SK-N-SH (cell line): Measurements from ENCODE around the gene SPATA24. TPM values are rescaled to one million over a fixed set of nuclear protein-coding genes. Genes with fewer than 3 reads are reported as not detected.

Experiments used
- CTCF ChIA-PET: fragments of 300-600, 350-600 bp; formaldehyde crosslinking; extraction: SDS; loops from one replicate; lab custom pipeline; 2021; lab: Yijun Ruan, JAX
- POLR2A ChIA-PET: fragments of 350-600 bp; sonication (Branson Sonifier 250); formaldehyde crosslinking; extraction: SDS; loops from one replicate; lab custom pipeline; 2020; ENCODE audit warnings: antibody characterized with exemption, inconsistent platforms; lab: Yijun Ruan, JAX
- DNase-seq: peaks from one replicate; pipeline ENCODE4 v3.0.0; 2012
- H2AFZ ChIP-seq: fragments of 200-600 bp; sonication (generic); 2 replicates; pipeline ENCODE4 v1.8.1; 2016; ENCODE audit warnings: antibody characterized with exemption, mild to moderate bottlenecking, low read depth
- H3F3A ChIP-seq: fragments of 200-600 bp; sonication (generic); replicated peaks from 2 replicates; pipeline ENCODE3; 2016; ENCODE audit warnings: antibody characterized with exemption, mild to moderate bottlenecking; ENCODE audit not compliant: insufficient read depth
- H3K27ac ChIP-seq, 2 experiments: fragments of 200-500 bp in 1 of 2; fragments of 200-600 bp in 1 of 2; sonication (Bioruptor generic) in 1 of 2; sonication (generic), shearing (Covaris generic) in 1 of 2; 2 replicates each; pipeline versions ENCODE4 v1.5.1 to v1.6.1; 2014 to 2016; ENCODE audit warnings: low read depth in 2 of 2, inconsistent platforms in 1 of 2, low read length in 1 of 2, mild to moderate bottlenecking in 1 of 2, mixed read lengths in 1 of 2
- H3K27me3 ChIP-seq: fragments of 200-600 bp; sonication (generic), shearing (Covaris generic); 2 replicates; pipeline ENCODE4 v1.6.1; 2016; ENCODE audit warnings: mixed run types; ENCODE audit not compliant: insufficient read depth
- H3K36me3 ChIP-seq, 2 experiments: fragments of 200-500 bp in 1 of 2; fragments of 200-600 bp in 1 of 2; sonication (Bioruptor generic) in 1 of 2; sonication (generic) in 1 of 2; replicated peaks in 1 of 2; 2 replicates each; pipeline versions ENCODE3 to v1.5.1; 2014 to 2016; ENCODE audit warnings: low read length in 1 of 2, mild to moderate bottlenecking in 1 of 2; ENCODE audit not compliant: insufficient read depth in 2 of 2, control insufficient read depth in 1 of 2
- H3K4me1 ChIP-seq, 2 experiments: fragments of 200-500 bp in 1 of 2; fragments of 200-600 bp in 1 of 2; sonication (Bioruptor generic) in 1 of 2; sonication (generic), shearing (Covaris generic) in 1 of 2; 2 replicates each; pipeline versions ENCODE4 v1.5.1 to v1.6.1; 2014 to 2016; ENCODE audit warnings: low read depth in 1 of 2, low read length in 1 of 2, mixed run types in 1 of 2; ENCODE audit not compliant: insufficient read depth in 2 of 2, control insufficient read depth in 1 of 2
- H3K4me2 ChIP-seq: fragments of 200-600 bp; sonication (generic), shearing (Covaris generic); 2 replicates; pipeline ENCODE4 v1.6.1; 2017; ENCODE audit warnings: mixed run types
- H3K4me3 ChIP-seq, 2 experiments: fragments of 200-500 bp in 1 of 2; fragments of 200-600 bp in 1 of 2; sonication (Bioruptor generic) in 1 of 2; sonication (generic), shearing (Covaris generic) in 1 of 2; 2 replicates each; pipeline versions ENCODE4 v1.5.1 to v1.8.1; 2014 to 2016; ENCODE audit warnings: low read depth in 2 of 2, inconsistent platforms in 1 of 2, low read length in 1 of 2, mild to moderate bottlenecking in 1 of 2, mixed read lengths in 1 of 2, moderate library complexity in 1 of 2
- H3K79me2 ChIP-seq: fragments of 200-600 bp; sonication (generic); 2 replicates; pipeline ENCODE4 v1.8.1; 2017; ENCODE audit warnings: mild to moderate bottlenecking; ENCODE audit not compliant: insufficient read depth
- H3K9ac ChIP-seq: fragments of 200-600 bp; sonication (generic); 2 replicates; pipeline ENCODE4 v1.6.1; 2017; ENCODE audit warnings: mixed run types
- H3K9me2 ChIP-seq: fragments of 200-600 bp; sonication (generic); 2 replicates; pipeline ENCODE4 v1.6.1; 2017; ENCODE audit warnings: mixed run types
- H3K9me3 ChIP-seq: fragments of 200-600 bp; sonication (generic); 2 replicates; pipeline ENCODE4 v1.6.1; 2017; ENCODE audit warnings: mixed run types, mild to moderate bottlenecking, moderate library complexity
- H4K20me1 ChIP-seq: fragments of 200-600 bp; sonication (generic); 2 replicates; pipeline ENCODE4 v1.6.1; 2017; ENCODE audit warnings: mild to moderate bottlenecking, mixed run types; ENCODE audit not compliant: insufficient read depth
- EP300 ChIP-seq, 2 experiments: IDR thresholded peaks; 2 replicates each; pipeline versions ENCODE4 v1.4.0 to v1.6.1; 2012; ENCODE audit warnings: borderline replicate concordance in 1 of 2, low read depth in 1 of 2, low read length in 1 of 2
- FOSL2 ChIP-seq: IDR thresholded peaks from 2 replicates; pipeline ENCODE4 v1.4.0; 2012; ENCODE audit warnings: low read depth, mild to moderate bottlenecking, moderate library complexity, borderline replicate concordance
- FOXJ3 ChIP-seq: sonication (generic); formaldehyde crosslinking; IDR thresholded peaks from 2 replicates; pipeline ENCODE4 v1.5.1; 2020; ENCODE audit warnings: mild to moderate bottlenecking, missing genetic modification reagents
- FOXM1 ChIP-seq: IDR thresholded peaks from 2 replicates; pipeline ENCODE4 v1.4.0; 2012; ENCODE audit warnings: low read depth, mild to moderate bottlenecking
- GATA2 ChIP-seq: sonication (generic); formaldehyde crosslinking; IDR thresholded peaks from 2 replicates; pipeline ENCODE4 v1.5.0; 2020; ENCODE audit warnings: mild to moderate bottlenecking, missing genetic modification reagents
- MEF2A ChIP-seq: IDR thresholded peaks from 2 replicates; pipeline ENCODE4 v1.4.0; 2012; ENCODE audit warnings: low read depth, borderline replicate concordance
- NFIC ChIP-seq: IDR thresholded peaks from 2 replicates; pipeline ENCODE4 v1.4.0; 2012; ENCODE audit warnings: borderline replicate concordance
- NRF1 ChIP-seq: IDR thresholded peaks from 2 replicates; pipeline ENCODE4 v1.6.1; 2012; ENCODE audit warnings: low read depth, mild to moderate bottlenecking, low read length
- RAD21 ChIP-seq: IDR thresholded peaks from 2 replicates; pipeline ENCODE4 v1.6.1; 2012; ENCODE audit warnings: mild to moderate bottlenecking, low read length
- RCOR1 ChIP-seq: fragments of 150-350 bp; IDR thresholded peaks from 2 replicates; pipeline ENCODE4 v1.6.1; 2017; ENCODE audit warnings: antibody characterized with exemption, low read length
- RFX5 ChIP-seq: IDR thresholded peaks from 2 replicates; pipeline ENCODE4 v1.6.1; 2012; ENCODE audit warnings: mild to moderate bottlenecking, improper control_type of control experiment, low read length
- RXRA ChIP-seq: IDR thresholded peaks from 2 replicates; pipeline ENCODE4 v1.4.0; 2012; ENCODE audit warnings: low read depth, mild to moderate bottlenecking, borderline replicate concordance
- SMC3 ChIP-seq: IDR thresholded peaks from 2 replicates; pipeline ENCODE4 v1.6.1; 2012; ENCODE audit warnings: low read depth, low read length, improper control_type of control experiment
- TAF1 ChIP-seq: IDR thresholded peaks from 2 replicates; pipeline ENCODE4 v1.6.1; 2012; ENCODE audit warnings: low read depth, mild to moderate bottlenecking, low read length, moderate library complexity, borderline replicate concordance
- TCF12 ChIP-seq: IDR thresholded peaks from 2 replicates; pipeline ENCODE4 v1.4.0; 2012
- YY1 ChIP-seq: IDR thresholded peaks from 2 replicates; pipeline ENCODE4 v1.4.0; 2012; ENCODE audit warnings: low read depth, mild to moderate bottlenecking
- WGBS: methylation state at CpG from one replicate; pipeline ENCODE4 v1.1.6; 2017; ENCODE audit warnings: low lambda C conversion rate; 5-methylcytosine and 5-hydroxymethylcytosine counted together
- polyA plus RNA-seq, 3 experiments: library from polyadenylated mRNA; depleted of rRNA; stranded (reverse); fragments of >200 nt; gene quantifications; 2 replicates each; pipeline ENCODE4 v1.2.3, GENCODE V29; 2012
- TF ChIP-seq, protein P1 (sequence below): fragments of 200-600 bp; sonication (generic); IDR thresholded peaks from 2 replicates; pipeline ENCODE4 v1.6.1; 2017; ENCODE audit warnings: antibody characterized with exemption, mild to moderate bottlenecking, moderate library complexity
- TF ChIP-seq, protein P2 (sequence below): IDR thresholded peaks from 2 replicates; pipeline ENCODE4 v1.4.0; 2012; ENCODE audit warnings: low read depth
- TF ChIP-seq, protein P3 (sequence below): IDR thresholded peaks from 2 replicates; pipeline ENCODE4; 2012
- TF ChIP-seq, protein P4 (sequence below): fragments of 150-350 bp; IDR thresholded peaks from 2 replicates; pipeline ENCODE4 v1.6.1; 2017; ENCODE audit warnings: antibody characterized with exemption, low read length, low read depth, borderline replicate concordance

SPATA24 gene
- polyA plus RNA-seq, 1 of the 3 experiments (the other 2 are of a cell fraction) = 7.6 TPM

DNA sequence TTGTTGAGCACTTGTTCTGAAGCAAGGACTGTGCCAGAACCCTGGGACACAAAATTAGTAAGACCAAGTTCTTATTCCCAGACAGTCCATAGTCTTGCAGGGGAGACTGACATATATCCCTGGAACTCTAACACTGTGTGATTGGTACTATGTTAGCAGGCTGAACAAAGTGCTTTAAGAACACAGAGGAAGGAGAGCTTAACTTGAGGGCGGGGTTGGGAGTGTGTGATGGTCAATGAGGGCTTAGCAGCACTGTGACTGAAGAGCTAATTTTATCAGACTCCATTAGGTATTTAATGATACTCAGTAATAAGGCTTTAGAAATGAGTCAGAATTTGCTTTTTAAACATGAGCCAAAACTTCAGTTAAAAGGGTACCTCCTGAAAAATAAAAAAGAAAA is 14.9 kb upstream of the SPATA24 start:
- H3K27ac ChIP-seq = no peak overlapping the region
- H2AFZ ChIP-seq = no peak overlapping the region
- H3F3A ChIP-seq = peaks cover 7% of the 10 kb centered on the region
- no peak overlapping the region for H3K4me3 ChIP-seq
- H3K9me2 ChIP-seq = no peaks in the 10 kb centered on the region
- CTCF ChIA-PET = interaction anchor here (1.0 to 9.7 kb wide), 3 partner anchors 8 to 96 kb away, joined by 3 to 324 read pairs (median 14); no protein-coding TSS in a partner anchor
- 82% methylated on average over 1 of the region's 1 CpG for WGBS
- H3K4me1 ChIP-seq = peaks cover 0 to 4% of the 10 kb centered on the region in 2 experiments; a peak in 1 of 4 replicates
- no peak for DNase-seq
- no peaks in the 10 kb centered on the region for H4K20me1 ChIP-seq
- POLR2A ChIA-PET = no interaction called here
- TF ChIP-seq SMC3 = no peak
- no peak for TF ChIP-seq RFX5
- TF ChIP-seq FOXJ3 = no peak
- TF ChIP-seq NFIC = no peak
- TF ChIP-seq, protein P1, sequence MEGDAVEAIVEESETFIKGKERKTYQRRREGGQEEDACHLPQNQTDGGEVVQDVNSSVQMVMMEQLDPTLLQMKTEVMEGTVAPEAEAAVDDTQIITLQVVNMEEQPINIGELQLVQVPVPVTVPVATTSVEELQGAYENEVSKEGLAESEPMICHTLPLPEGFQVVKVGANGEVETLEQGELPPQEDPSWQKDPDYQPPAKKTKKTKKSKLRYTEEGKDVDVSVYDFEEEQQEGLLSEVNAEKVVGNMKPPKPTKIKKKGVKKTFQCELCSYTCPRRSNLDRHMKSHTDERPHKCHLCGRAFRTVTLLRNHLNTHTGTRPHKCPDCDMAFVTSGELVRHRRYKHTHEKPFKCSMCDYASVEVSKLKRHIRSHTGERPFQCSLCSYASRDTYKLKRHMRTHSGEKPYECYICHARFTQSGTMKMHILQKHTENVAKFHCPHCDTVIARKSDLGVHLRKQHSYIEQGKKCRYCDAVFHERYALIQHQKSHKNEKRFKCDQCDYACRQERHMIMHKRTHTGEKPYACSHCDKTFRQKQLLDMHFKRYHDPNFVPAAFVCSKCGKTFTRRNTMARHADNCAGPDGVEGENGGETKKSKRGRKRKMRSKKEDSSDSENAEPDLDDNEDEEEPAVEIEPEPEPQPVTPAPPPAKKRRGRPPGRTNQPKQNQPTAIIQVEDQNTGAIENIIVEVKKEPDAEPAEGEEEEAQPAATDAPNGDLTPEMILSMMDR = no peak
- H3K4me2 ChIP-seq = no peak overlapping the region
- H3K27me3 ChIP-seq = no peaks in the 10 kb centered on the region
- H3K79me2 ChIP-seq = no peaks in the 10 kb centered on the region
- H3K36me3 ChIP-seq = peaks cover 38 to 49% of the 10 kb centered on the region in 2 experiments
- no peak overlapping the region for H3K9ac ChIP-seq
- no peaks in the 10 kb centered on the region for H3K9me3 ChIP-seq

DNA sequence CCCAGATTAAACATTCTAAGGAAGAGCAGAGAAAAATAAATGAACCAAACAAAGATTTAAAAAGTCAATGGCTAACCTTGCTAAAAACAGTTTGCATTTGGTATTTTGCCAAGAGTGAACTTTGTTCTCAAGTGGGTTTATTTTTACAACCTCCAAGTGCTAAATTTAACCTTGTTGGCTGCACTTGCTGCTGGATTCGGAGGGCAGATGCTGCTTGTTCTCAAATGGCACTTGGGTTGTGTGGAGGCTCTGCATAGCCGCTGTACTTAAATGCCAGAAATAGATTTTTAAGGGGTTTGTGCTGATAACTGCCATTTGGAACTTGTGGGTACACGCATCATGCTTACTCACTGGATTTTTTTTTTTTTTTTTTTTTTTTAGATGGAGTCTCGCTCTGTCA is 13.3 kb upstream of the SPATA24 start:
- CTCF ChIA-PET = interaction anchor here (1.3 to 9.7 kb wide), 3 partner anchors 7 to 98 kb away, joined by 3 to 324 read pairs (median 7); no protein-coding TSS in a partner anchor
- Histone ChIP-seq H3K4me1 (peaks cover 0 to 4% of the 10 kb centered on the region in 2 experiments; a peak in 1 of 4 replicates), H3K9me2 (no peaks in the 10 kb centered on the region), H3K9me3 (no peaks in the 10 kb centered on the region), H2AFZ (no peak overlapping the region), H3K27me3 (no peaks in the 10 kb centered on the region), H3F3A (peaks cover 3% of the 10 kb centered on the region), H3K36me3 (peaks cover 42 to 59% of the 10 kb centered on the region in 2 experiments), H3K4me2 (no peak overlapping the region), H3K4me3 (no peak overlapping the region), H4K20me1 (no peaks in the 10 kb centered on the region), H3K9ac (no peak overlapping the region), H3K79me2 (no peaks in the 10 kb centered on the region), H3K27ac (no peak overlapping the region)
- WGBS = 89% methylated on average over 3 of the region's 4 CpGs
- TF ChIP-seq RCOR1 (no peak), RXRA (no peak)
- POLR2A ChIA-PET = no interaction called here
- DNase-seq = no peak

DNA sequence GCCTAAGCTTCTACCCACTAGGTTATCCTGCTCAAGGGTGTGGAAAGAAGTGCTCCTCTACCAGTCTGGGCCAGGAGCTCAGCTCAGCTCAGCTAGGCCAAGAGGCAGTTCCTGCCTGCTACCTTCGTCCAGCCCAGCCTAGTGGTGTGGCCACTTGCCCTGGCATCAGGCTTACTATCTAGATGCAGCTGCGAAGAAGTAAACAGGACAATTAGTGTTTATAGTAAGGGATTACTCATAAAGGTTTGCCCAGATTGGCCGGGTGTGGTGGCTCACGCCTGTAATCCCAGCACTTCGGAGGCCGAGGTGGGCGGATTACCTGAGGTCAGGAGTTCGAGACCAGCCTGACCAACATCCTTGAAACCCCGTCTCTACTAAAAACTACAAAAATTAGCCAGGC is 12.8 kb upstream of the SPATA24 start:
- peaks cover 0 to 4% of the 10 kb centered on the region in 2 experiments; a peak in 1 of 4 replicates for H3K4me1 ChIP-seq
- POLR2A ChIA-PET = no interaction called here
- CTCF ChIA-PET = interaction anchor here (1.3 to 1.6 kb wide), 3 partner anchors 8 to 97 kb away, joined by 3 to 7 read pairs (median 5); no protein-coding TSS in a partner anchor
- TF ChIP-seq YY1 (no peak), MEF2A (no peak), TCF12 (no peak), NRF1 (no peak), EP300 (IDR thresholded peaks at IDR 0.05; ENCODE audit: borderline replicate concordance in 1 of 2, low read depth in 1 of 2, low read length in 1 of 2) (no peak), TAF1 (no peak), FOXM1 (no peak), FOSL2 (no peak), GATA2 (no peak), RCOR1 (no peak), RAD21 (no peak)
- TF ChIP-seq, protein P2, sequence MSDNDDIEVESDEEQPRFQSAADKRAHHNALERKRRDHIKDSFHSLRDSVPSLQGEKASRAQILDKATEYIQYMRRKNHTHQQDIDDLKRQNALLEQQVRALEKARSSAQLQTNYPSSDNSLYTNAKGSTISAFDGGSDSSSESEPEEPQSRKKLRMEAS = no peak
- TF ChIP-seq, protein P3, sequence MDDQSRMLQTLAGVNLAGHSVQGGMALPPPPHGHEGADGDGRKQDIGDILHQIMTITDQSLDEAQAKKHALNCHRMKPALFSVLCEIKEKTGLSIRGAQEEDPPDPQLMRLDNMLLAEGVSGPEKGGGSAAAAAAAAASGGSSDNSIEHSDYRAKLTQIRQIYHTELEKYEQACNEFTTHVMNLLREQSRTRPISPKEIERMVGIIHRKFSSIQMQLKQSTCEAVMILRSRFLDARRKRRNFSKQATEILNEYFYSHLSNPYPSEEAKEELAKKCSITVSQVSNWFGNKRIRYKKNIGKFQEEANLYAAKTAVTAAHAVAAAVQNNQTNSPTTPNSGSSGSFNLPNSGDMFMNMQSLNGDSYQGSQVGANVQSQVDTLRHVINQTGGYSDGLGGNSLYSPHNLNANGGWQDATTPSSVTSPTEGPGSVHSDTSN = no peak
- TF ChIP-seq, protein P4, sequence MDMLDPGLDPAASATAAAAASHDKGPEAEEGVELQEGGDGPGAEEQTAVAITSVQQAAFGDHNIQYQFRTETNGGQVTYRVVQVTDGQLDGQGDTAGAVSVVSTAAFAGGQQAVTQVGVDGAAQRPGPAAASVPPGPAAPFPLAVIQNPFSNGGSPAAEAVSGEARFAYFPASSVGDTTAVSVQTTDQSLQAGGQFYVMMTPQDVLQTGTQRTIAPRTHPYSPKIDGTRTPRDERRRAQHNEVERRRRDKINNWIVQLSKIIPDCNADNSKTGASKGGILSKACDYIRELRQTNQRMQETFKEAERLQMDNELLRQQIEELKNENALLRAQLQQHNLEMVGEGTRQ = no peak

More for the DNA sequence above, 12.8 kb upstream of the SPATA24 start:
- H3K4me2 ChIP-seq = no peak overlapping the region
- H3K9ac ChIP-seq = no peak overlapping the region
- DNase-seq = no peak
- H3K27ac ChIP-seq = no peak overlapping the region
- H3K79me2 ChIP-seq = no peaks in the 10 kb centered on the region
- no peak overlapping the region for H2AFZ ChIP-seq
- no peaks in the 10 kb centered on the region for H3F3A ChIP-seq
- WGBS = 94% methylated on average over 9 of the region's 9 CpGs
- no peaks in the 10 kb centered on the region for H3K9me3 ChIP-seq
- H3K36me3 ChIP-seq = peaks cover 42 to 59% of the 10 kb centered on the region in 2 experiments
- no peaks in the 10 kb centered on the region for H4K20me1 ChIP-seq
- H3K4me3 ChIP-seq = no peak overlapping the region
- H3K27me3 ChIP-seq = no peaks in the 10 kb centered on the region
- no peaks in the 10 kb centered on the region for H3K9me2 ChIP-seq
